NT2/D1 (cell line): Measurements from ENCODE around the gene CHRNG.

Source experiments
- YY1 ChIP-seq: IDR thresholded peaks from 2 replicates; pipeline ENCODE4 v1.6.1; 2011; ENCODE audit not compliant: insufficient read length, insufficient read depth
- ZNF274 ChIP-seq: IDR thresholded peaks from 2 replicates; pipeline ENCODE4 v1.6.1; 2011; ENCODE audit warnings: mild to moderate bottlenecking, low read depth, low read length

- no peak for TF ChIP-seq YY1
- no peak for TF ChIP-seq ZNF274
These were observed 14.3 kb upstream of the CHRNG start for GRCh38 chr2:232525199-232525598.
